Colon (tissue), 2 donors: Measurements from ENCODE around the gene F12.
"Not testable (repeated sequence)": the region's sequence is repeated elsewhere in the genome, so short reads cannot be mapped to it uniquely, and the experiment has no call there.

Experiments
- FAIRE-seq: peaks from 2 replicates; lab custom pipeline; 2012; peaks lifted over from hg19 to GRCh38; lab: Jason Lieb, UNC
- donor health status: control.
- donor health status: control.

Gene F12

DNA sequence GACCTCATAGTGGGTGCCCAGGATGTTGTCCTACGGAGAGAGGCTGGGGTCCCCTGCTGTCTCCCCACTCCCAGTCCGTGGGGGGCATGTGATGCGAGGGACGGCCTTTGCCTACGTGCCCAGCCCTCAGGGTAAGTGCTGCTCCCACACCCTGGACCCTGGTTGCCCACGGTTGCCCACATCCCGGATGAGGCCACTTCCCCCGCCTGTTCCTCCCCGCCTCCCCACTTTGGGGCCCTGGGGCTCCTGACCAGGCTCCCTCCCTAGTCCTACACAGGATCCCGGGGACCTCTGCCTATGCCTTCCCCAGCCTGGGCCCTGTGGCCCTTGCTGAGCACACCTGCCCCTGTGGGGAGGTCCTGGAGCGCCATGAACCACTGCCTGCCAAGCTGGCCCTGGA is 23.6 kb downstream of the F12 start:
- FAIRE-seq, result no peak

DNA sequence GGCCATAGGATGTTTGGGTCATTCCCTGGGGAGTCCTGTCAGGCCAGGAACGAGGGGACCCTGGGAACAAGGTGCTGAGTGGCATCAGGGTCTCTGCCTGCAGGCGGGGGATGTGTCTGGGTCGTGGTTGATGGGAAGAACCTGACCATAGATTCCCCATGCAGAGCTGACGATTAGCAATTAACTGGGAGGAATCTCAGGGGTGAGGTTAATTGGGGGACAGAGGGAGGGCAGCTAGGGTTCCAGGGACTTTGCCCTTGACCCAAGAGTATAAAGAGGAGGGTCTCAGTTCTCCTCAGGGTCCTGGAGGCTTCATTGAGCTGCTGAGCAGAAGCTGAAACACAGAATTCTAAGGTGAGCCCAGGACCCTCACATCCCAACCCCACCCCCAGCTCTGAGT is 25.2 kb downstream of the F12 start, which contains the start of gene SLC34A1:
SLC34A1 (plus strand) TSS at position 301 of the 400 bp plus-strand sequence. CDS start 1,308 bp downstream, outside the sequence.
- FAIRE-seq, result no peak

DNA sequence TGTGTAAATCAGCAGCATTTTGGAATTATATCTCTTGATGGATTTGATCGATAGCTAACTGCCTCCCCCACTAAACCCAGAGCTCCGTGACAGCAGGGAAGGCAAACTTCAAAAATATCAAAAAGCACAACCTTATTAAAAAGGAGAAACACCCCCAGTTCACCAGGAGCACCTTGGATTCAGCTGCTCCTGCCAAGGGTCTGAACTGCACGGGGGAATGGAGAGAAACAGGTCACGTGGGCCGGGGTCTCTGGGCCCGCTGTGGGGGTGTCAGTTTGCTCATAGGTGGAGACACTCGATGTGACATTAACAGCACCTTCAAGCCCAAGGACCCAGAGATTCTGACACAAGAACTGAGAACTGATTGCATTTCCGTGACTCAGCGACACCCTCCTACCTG is 26.2 kb downstream of the F12 start:
- no peak for FAIRE-seq

DNA sequence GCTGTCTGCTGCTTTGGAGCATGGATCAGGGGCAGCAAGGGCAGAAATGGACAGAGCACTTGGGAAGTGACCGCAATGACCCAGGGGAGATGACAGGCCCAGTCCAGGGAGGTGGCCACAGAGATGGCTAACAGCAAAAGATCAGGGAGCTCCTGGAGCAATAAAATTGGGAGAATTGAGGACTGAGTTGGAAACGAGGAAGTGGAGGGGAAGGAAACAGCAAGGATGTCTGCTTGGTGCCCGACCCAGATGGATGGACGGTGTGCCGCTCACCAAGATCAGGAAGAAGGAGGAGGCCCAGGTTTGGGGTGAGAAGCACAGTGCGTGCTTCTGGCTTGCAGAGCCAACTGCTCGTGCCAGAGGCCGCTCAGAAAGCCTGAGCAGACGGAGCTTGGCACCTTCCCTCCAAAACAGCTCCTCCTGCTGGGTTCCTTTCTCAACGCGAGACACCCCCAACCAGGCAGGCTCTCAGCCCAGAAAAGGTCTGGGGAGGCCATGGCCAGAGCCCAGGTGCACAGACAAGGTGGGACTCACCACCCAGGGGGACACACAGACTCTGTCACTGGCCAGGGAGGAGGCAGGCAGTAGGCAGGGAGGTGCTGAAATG is 26.8 kb downstream of the F12 start:
- FAIRE-seq, result no peak

DNA sequence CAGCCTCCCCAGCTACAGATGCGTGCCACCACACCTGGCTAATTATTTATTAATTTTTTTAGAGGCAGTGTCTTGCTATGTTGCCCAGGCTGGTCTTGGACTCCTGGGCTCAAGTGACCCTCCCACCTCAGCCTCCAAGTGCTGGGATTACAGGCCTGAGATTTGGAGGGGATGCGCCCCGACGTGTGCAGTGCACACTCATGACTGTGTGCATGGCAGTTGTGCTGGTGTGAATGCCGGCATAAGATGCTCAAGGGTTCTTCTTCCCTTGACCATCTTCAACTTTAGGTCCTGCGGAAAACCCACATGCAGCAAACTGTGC is 28.6 kb downstream of the F12 start:
- no peak for FAIRE-seq

DNA sequence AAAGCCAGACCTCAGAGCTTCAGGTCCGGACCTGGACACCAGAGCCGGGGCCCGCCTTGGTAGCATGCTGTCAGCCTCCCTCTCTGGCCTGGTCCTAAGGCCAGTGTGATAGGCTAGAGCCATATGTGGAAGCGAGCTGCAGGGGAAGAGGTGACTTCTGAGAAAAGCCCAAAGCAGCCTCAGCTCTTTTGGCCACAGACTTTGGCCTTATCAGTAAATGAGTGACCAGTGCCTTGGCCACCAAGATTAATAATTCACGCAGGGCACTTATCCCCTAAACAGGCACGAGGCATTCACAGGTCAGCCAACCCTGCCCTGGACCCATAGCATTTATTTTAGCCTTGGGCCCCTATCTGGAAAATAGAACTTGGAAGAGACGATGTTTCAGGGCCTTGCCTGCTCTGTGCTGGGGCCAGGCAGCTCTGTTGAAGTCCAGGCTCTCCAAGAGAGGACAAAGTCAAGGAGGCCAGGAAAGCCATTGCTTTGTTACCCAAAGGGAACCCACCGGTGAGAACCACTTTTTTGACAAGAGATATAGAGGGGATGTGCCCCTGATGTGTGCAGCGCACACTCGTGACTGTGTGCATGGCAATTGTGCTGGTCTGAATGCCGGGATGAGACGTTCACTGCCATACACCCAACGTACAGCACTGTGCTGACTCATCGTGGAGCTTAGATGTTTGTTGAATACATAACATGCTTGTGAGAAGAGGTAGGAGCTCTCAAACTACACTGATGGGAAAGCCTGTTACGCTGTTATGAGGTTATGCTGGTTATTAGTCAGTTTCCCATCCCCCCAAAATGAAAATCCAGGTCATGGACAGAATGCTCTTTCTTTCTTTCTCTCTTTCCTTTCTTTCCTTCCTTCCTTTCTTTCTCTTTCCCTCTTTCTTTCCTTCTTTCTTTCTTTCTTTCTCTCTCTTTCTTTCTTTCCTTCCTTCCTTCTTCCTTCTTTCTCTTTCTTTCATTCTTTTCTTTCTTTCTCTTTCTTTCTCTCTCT is 30.2 kb downstream of the F12 start:
- FAIRE-seq, result no peak

DNA sequence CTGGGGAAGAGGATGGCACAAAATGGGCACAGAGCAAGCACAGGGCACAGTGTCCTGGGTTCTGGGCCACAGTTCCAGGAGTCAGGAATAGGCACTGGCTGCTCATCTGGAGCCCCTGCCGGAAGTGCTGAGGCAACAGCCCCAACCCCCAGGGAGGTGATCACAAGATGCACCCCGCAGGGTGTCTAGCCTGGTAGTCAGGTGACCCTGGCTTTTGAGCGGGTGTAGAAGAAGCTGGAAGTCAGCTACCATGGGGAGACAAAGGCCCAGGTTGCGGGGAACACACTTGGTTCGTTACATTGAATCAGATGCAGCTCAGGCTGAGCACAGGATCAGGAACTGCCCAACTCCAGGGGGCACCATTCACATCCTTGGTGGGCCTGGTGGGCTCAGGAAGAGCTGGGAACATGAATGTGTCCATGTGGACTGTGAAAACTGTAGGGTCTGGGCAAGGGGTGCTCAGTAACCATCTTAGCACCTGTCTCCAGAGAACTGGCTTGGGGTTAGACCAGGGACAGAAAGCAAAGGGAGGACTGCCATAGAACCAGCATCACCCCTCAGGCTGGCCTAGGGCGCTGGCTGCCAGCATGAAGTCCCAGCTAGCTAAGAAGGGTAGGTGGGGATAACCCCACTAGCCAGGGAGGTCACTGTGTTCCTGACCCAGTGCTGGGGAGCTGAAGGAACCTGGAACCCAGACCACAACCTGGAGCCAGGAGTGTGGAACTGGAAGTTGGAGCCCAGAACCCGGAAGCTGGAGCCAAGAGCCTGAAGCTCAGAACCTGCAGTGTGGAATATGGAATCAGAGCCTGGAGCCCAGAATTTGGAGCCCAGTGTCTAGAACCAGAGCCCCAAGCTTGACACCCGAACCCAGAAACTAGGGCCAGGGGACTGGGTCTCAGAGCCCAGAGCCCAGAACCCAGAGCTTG is 31.2 kb downstream of the F12 start:
- no peak for FAIRE-seq

DNA sequence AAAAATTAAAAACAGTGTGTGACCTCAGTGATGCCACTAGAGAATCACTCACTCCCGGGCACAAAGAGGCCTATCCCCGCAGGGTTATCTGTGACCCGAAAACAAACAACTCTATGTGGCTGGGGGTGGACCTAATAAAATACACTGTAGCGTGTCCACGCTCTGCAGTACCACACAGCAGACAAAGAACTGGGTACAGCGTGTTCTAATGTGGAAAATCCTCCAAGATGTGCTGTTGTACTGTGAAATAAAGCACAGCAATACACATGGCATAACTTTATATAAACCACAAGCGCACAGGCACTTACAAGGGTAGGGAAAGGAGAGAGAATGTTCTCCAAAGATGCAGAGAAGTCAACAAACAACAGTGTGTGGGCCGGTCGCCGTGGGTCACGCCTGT is 33.3 kb downstream of the F12 start:
- no peak for FAIRE-seq

DNA sequence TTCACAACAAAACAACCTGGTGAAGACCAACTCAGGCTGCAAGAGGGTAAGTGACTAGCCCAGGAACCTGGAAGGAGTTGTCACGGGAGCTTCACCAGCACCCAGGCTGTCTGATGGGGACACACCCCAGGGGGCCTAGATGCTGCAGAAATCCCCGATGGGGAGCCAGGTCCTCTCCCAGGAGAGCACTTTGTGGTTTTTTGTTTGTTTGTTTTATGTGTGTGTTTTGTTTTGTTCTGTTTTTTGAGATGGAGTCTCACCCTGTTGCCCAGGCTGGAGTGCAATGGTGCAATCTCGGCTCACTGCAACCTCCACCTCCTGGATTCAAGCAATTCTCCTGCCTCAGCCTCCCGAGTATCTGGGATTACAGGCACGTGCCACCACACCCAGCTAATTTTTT is 33.8 kb downstream of the F12 start:
- not testable (repeated sequence) for FAIRE-seq

DNA sequence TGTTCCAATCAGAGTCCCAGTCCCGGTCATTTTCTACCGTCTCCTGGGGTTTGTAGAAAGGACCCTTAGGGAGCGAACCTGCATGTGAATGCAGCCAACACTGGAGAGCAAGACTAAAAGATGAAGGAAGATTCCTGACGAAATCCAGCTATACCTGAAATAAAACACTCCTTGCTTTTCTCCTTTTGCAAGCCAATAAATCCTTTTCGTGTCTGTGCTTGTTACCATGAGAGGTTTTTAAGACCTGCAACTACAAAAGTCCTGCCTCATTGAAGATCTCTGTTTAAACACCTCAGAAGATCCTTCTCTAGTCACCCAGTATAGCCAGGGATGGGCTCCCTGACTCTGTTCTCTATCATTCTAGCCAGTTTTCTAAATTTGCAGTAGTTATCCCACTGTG is 35.2 kb downstream of the F12 start:
- FAIRE-seq, result no peak

DNA sequence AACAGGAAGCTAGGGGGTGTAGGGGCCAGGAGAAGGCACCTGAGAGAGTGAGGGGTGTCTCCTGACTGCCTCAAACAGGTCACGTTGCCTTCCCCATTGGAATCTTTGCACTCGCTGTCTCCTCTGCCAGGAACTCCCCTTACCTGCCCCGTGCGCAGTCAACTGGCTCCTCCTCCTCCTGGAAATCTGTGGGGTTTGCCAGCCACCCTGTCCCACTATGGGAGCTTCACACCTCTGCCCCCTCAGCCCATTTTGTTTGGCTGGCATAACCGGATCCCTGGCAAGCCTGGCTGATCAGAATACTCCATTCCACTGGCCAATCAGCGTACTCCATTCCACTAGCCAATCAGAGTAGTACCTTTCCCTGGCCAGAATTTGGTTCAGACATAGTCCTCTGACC is 35.6 kb downstream of the F12 start:
- FAIRE-seq, result no peak

DNA sequence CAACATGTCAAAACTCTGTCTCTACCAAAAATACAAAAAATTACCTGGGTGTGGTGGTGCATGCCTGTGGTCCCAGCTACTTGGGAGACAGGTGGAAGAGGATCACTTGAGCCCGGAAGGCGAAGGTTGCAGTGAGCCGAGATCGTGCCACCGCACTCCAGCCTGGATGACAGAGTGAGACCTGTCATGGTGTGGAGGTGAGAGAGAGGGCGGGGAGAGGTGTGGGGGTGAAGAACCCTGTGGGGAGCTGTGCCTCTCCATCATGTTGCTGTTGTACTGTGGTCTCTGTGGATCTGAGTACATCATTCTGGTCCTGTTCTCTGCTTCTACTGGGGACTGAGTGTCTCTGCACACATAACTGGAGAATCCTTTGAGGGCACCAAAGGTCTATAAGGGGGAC is 36.5 kb downstream of the F12 start:
- FAIRE-seq, result no peak

DNA sequence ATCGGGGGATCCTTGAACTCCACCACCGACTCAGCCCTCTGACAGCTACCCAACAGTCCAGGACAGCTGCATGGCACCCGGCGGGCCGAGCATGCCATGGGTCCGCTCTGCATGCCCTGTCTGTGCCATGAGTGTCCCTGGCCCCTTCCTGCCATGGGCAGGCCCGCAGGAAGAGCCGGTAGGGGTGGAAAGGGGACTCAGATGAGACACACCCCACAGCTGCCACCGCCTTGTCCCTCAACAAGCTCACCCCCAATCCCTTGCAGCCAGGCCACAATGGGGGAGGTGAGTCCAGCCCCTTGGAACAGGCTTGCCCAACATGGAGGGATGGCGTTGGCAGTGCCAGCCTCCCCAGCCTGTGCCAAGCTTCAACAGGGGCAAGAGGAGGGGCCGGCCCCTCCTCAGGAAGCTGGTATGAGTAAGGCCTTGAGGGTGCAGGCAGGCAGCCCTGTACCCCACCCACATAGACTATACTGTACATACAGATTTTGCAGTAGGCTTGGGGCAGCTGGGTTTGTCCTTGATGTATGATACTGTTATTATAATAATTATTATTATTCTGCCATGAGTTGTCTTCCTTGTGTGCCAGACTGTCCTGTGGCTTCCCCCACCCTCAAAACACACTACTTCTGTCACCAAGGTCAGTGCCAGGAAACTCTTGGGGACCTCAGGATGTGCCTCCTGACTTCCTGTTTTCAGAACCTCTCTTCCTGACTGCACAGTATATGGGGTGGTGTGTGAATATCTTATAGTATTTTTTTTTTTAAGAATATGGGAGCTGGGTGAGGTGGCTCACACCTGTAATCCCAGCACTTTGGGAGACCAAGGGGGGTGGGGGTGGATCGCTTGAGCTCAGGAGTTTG is 37.1 kb downstream of the F12 start:
- FAIRE-seq, result no peak

DNA sequence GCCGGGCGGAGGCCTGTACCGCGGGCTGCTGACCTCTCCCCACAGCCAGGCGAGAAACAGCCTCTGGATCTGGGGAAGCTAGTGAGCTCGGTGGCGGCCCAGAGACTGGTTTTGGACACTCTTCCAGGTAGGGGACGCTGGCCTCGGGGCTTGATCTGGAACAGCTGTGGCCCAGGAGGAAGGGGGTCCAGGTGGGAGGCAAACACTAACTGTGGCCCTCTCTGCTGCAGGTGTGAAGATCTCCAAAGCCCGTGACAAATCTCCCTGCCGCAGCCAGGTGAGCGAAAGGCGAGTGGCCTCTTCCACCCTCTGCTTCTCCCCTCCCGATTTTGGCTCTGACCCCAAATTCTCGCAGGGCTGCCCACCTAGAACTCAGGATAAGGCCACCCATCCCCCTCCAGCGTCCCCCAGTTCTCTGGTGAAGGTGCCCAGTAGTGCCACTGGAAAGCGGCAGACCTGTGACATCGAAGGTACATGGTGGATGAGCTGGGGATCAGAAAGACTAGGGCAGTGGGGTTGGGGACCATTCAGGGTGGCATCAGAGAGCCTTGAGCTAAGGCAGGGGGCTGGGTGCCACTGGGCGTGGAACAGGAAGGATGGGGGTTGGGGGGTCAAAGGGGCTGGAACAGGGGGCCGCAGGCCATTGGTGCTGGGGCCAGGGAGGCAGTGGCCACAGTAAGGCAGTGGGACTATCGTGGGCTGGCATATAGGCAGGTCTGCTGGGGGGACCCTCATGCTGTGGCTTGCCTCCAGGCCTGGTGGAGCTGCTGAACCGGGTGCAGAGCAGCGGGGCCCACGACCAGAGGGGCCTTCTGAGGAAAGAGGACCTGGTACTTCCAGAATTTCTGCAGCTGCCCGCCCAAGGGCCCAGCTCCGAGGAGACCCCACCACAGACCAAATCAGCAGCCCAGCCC is 38.0 kb downstream of the F12 start:
- no peak for FAIRE-seq

DNA sequence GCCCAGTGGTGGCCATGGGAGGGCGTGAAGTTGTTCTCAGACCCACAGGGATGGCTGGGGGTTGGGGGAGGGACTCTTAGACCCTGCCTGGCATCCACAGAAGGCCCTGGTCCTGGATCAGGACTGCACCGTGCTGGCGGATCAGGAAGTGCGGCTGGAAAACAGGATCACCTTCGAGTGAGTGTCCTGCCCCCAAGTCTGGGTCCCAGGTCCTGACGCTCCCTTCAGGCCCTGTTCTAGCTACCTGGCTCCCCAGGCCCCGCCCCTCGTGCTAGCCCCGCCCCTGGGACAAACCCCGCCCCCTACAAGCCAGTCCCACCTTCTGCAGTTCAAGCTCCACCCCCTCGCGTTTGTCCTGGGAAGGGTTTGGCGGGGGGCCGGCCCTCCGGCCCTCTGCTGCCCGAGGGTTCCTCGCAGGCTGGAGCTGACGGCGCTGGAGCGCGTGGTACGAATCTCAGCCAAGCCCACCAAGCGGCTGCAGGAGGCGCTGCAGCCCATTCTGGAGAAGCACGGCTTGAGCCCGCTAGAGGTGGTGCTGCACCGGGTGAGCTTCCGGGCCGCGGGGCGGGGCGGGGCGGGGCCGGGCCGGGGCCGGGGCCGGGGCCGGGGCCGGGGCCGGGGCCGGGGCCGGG is 38.8 kb downstream of the F12 start:
- FAIRE-seq, result no peak

DNA sequence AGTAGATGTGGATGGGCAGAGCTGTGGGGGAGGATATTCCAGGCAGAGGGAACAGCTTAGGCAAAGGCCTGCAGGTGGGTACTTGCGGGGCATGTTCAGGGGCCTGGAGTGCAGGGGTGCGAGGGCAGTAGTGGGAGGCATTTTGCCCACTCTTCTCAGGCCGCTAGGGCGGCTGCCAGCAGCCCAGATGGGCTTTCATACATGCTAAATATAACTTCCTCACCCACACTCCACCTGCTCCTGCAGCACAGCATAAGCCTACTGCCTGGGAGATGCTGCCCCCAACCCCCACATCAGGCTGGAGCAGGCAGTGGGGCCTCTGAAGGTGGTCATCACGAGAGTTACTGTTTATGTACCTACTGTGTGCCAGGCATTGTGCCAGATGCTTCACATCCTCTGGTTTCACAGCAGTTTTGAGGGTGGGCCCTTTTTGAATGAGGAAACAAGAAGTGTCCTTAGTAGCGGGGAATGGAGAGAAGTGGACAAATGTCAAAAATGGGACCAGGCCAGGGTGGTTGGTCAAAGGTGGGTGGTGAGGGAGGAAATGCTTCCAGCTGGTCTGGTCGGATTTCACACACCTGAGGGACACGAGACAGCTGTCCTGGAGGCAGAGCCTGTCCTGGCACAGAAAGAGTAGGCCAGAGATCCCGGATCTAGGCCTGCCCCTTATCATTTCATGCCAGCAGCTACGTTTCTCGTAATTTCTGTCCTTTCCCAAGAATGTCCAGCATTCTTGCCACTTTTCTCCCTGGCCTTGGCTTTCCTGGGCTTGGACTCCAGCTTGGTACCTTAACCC is 39.5 kb downstream of the F12 start:
- no peak for FAIRE-seq

DNA sequence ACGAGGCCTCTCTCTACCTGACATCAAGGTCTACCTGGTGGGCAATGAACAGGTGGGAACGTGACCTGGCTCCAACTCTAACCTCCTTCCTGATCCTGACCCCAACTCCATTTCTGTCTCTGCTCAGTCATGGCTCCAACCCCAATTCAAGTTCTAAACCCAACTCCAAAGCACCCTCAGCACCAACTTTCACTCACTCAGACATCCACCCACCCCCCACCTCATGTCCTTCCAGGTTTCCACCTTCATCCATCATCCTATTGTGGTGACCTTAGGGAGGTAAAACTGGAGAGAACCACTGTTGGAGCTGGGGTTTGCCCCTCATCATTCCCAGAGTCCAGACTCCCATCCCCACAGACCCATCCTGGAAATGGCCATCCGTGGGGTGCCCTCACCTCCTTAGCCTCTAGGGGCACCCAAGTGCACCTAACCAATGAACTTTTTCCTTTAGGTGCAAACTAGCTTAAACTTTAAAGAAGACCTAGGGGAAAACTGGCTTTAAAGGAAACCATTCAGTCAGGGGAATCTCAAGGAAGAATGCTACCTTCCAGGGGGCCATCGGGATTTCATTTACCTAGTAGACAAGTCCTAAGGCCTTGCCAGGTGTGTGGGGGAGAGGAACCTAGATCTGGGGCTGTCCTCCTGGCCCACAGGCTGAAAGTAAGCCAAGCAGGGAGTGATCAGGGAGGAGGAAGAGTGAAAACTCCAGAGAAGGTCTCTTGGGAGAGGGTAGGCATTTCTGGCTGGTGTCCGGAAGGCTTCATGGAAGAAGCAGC is 40.3 kb downstream of the F12 start:
- FAIRE-seq, result no peak
